Measurements from ENCODE around the gene CCNY. TPM values are rescaled to one million over a fixed set of nuclear protein-coding genes. Genes with fewer than 3 reads are reported as not detected.

The CCNY gene
- total and polyA plus RNA-seq, 2 of the 13 experiments (the other 11 are each of a cell fraction or from before 2014, with no cell fraction given), result 48.2 to 54.7 TPM

DNA sequence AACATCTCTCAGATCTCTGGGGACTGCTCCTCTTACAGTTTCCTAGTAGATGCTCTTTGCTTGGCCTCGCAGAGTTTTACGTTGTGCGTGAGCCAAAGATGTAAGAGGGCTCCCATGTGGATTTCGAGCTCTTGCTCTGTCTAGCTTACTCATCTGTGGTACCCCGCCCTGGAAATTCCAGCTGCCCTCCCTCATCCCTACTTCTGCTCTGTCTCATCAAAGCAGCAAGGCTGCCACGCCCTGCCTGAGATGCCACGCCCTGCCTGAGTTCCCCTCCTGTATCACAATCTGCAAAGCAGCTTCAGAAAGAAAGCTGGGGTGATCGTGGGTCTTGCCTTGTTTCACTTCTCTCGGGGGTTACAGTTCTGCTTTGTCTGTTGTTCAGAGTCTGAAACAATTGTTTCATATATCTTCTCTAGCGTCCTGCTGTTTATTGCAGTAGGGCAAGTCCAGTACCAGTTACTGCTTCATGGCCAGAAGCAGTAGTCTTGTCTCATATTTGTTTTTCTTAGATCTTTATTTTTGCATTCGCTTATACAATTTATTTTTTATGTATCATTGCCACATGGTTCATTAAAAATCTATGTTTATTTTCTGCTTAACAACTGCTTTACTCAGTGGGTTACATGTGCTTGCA lies 36.1 kb upstream of the CCNY start:
- ATAC-seq (no peak), FAIRE-seq (no peak), DNase-seq (ENCODE audit: low spot score) (no peak)
- Histone ChIP-seq H3K4me3 (replicated peaks in 1 of 3; ENCODE audit: insufficient read depth in 1 of 3, low read depth in 2 of 3, low read length in 3 of 3) (no peak overlapping the region), H3K9me3 (ENCODE audit: low read length) (no peaks in the 10 kb centered on the region), H3K27ac (ENCODE audit: extremely low read length, insufficient read depth, low read length) (no peak overlapping the region), H3K36me3 (replicated peaks in 1 of 2; ENCODE audit: control insufficient read depth in 1 of 2, insufficient read depth in 2 of 2, low read length in 2 of 2) (no peaks in the 10 kb centered on the region), H4K20me1 (ENCODE audit: insufficient read depth, low read length) (no peaks in the 10 kb centered on the region), H3K9ac (ENCODE audit: insufficient read depth, low read depth, low read length) (no peak overlapping the region), H2AFZ (ENCODE audit: low read length) (no peak overlapping the region), H3K79me2 (ENCODE audit: insufficient read depth, low read length) (no peaks in the 10 kb centered on the region), H3K4me1 (ENCODE audit: insufficient read depth, low read length) (no peaks in the 10 kb centered on the region), H3K27me3 (ENCODE audit: control insufficient read depth in 1 of 2, insufficient read depth in 2 of 2, low read length in 2 of 2) (no peaks in the 10 kb centered on the region), H3K4me2 (ENCODE audit: low read depth, low read length) (no peak overlapping the region)
- intact Hi-C loops (cut with micrococcal nuclease; ENCODE audit: unreplicated experiment) (no loop called here), in situ Hi-C loops (cut with HindIII; ENCODE audit: extremely low pct_ligation_motif_present, low pct_unique_long_range_greater_than_20kb) (no loop called here)
- WGBS (ENCODE audit: low lambda C conversion rate), result 7% methylated on average over 11 of the region's 11 CpGs
- ChIA-PET POLR2A (interaction anchor here (1.0 kb wide), 1 partner anchor 32 kb away, joined by 3 read pairs; no protein-coding TSS in a partner anchor), CTCF (ENCODE audit: low intra/inter-chr PET ratio, low total read pairs) (no interaction called here)
- no TSS peak for BruUV-seq (replicated peaks)
- TF ChIP-seq ZNF569 (CRISPR knock-in tag; IDR thresholded peaks at IDR 0.05; ENCODE audit: borderline replicate concordance) (no peak), ZBTB7B (CRISPR knock-in tag; IDR thresholded peaks at IDR 0.05) (no peak), KAT2B (IDR thresholded peaks at IDR 0.05; ENCODE audit: borderline replicate concordance, low read depth, low read length) (no peak), SALL2 (CRISPR knock-in tag; IDR thresholded peaks at IDR 0.05) (no peak), HMG20B (CRISPR knock-in tag; conservative IDR thresholded peaks at IDR 0.05) (no peak), ZNF746 (CRISPR knock-in tag; IDR thresholded peaks at IDR 0.05) (no peak)
- TF ChIP-seq, protein P1, sequence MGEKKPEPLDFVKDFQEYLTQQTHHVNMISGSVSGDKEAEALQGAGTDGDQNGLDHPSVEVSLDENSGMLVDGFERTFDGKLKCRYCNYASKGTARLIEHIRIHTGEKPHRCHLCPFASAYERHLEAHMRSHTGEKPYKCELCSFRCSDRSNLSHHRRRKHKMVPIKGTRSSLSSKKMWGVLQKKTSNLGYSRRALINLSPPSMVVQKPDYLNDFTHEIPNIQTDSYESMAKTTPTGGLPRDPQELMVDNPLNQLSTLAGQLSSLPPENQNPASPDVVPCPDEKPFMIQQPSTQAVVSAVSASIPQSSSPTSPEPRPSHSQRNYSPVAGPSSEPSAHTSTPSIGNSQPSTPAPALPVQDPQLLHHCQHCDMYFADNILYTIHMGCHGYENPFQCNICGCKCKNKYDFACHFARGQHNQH (CRISPR knock-in tag; IDR thresholded peaks at IDR 0.05), result no peak

DNA sequence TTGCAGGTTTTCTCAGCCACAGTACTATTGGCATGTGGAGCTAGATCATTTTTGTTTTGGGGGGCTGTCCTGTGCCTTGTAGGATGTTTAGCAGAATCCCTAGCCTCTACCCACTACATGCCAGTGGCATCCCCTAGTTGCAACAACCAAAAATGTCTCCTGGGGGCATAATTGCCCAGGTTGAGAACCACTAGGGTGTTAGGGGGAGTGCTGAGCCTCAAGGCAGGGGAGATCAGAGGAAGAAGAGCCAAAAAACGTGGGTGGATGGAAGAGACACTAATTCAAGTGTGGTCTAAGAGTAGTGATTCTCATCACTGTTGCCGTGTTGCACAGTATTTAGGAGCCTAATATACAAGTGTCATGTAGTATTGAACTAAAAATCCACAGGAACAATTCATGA lies 31.7 kb upstream of the CCNY start:
- DNase-seq (ENCODE audit: low spot score), result no peak
- 3% methylated on average over 2 of the region's 2 CpGs for WGBS (ENCODE audit: low lambda C conversion rate)
- H3K27me3 ChIP-seq (ENCODE audit: control insufficient read depth in 1 of 2, insufficient read depth in 2 of 2, low read length in 2 of 2), result peaks cover 0 to 6% of the 10 kb centered on the region in 2 experiments; a peak in 2 of 5 replicates
- no TSS peak for BruUV-seq (replicated peaks)
- H3K4me1 ChIP-seq (ENCODE audit: insufficient read depth, low read length), result peaks cover 24% of the 10 kb centered on the region
- H3K9me3 ChIP-seq (ENCODE audit: low read length), result no peaks in the 10 kb centered on the region
- H3K9ac ChIP-seq (ENCODE audit: insufficient read depth, low read depth, low read length), result no peak overlapping the region
- POLR2A ChIA-PET, result no interaction called here
- in situ Hi-C loops (cut with HindIII; ENCODE audit: extremely low pct_ligation_motif_present, low pct_unique_long_range_greater_than_20kb), result no loop called here
- H3K36me3 ChIP-seq (replicated peaks in 1 of 2; ENCODE audit: control insufficient read depth in 1 of 2, insufficient read depth in 2 of 2, low read length in 2 of 2), result no peaks in the 10 kb centered on the region
- 0 out of 3 replicates have a peak, but pooled peaks have one; percentile 21 for ATAC-seq
- H3K79me2 ChIP-seq (ENCODE audit: insufficient read depth, low read length), result no peaks in the 10 kb centered on the region
- H2AFZ ChIP-seq (ENCODE audit: low read length), result no peak overlapping the region
- H3K27ac ChIP-seq (ENCODE audit: extremely low read length, insufficient read depth, low read length), result no peak overlapping the region
- CTCF ChIA-PET (ENCODE audit: low intra/inter-chr PET ratio, low total read pairs), result no interaction called here
- no peak overlapping the region for H3K4me2 ChIP-seq (ENCODE audit: low read depth, low read length)
- FAIRE-seq, result no peak
- no peak overlapping the region for H3K4me3 ChIP-seq (replicated peaks in 1 of 3; ENCODE audit: insufficient read depth in 1 of 3, low read depth in 2 of 3, low read length in 3 of 3)
- no peaks in the 10 kb centered on the region for H4K20me1 ChIP-seq (ENCODE audit: insufficient read depth, low read length)
- intact Hi-C loops (cut with micrococcal nuclease; ENCODE audit: unreplicated experiment), result no loop called here
- TF ChIP-seq, protein P2, sequence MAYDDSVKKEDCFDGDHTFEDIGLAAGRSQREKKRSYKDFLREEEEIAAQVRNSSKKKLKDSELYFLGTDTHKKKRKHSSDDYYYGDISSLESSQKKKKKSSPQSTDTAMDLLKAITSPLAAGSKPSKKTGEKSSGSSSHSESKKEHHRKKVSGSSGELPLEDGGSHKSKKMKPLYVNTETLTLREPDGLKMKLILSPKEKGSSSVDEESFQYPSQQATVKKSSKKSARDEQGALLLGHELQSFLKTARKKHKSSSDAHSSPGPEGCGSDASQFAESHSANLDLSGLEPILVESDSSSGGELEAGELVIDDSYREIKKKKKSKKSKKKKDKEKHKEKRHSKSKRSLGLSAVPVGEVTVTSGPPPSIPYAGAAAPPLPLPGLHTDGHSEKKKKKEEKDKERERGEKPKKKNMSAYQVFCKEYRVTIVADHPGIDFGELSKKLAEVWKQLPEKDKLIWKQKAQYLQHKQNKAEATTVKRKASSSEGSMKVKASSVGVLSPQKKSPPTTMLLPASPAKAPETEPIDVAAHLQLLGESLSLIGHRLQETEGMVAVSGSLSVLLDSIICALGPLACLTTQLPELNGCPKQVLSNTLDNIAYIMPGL (CRISPR knock-in tag; IDR thresholded peaks at IDR 0.05; ENCODE audit: borderline replicate concordance in 1 of 2, low read depth in 1 of 2), result no peak
- TF ChIP-seq, protein P3, sequence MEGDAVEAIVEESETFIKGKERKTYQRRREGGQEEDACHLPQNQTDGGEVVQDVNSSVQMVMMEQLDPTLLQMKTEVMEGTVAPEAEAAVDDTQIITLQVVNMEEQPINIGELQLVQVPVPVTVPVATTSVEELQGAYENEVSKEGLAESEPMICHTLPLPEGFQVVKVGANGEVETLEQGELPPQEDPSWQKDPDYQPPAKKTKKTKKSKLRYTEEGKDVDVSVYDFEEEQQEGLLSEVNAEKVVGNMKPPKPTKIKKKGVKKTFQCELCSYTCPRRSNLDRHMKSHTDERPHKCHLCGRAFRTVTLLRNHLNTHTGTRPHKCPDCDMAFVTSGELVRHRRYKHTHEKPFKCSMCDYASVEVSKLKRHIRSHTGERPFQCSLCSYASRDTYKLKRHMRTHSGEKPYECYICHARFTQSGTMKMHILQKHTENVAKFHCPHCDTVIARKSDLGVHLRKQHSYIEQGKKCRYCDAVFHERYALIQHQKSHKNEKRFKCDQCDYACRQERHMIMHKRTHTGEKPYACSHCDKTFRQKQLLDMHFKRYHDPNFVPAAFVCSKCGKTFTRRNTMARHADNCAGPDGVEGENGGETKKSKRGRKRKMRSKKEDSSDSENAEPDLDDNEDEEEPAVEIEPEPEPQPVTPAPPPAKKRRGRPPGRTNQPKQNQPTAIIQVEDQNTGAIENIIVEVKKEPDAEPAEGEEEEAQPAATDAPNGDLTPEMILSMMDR (CRISPR knock-in tag; IDR thresholded peaks at IDR 0.05), result peak; percentile 49
- TF ChIP-seq REL (CRISPR knock-in tag; conservative IDR thresholded peaks at IDR 0.05), result no peak
- no peak for TF ChIP-seq ZNF781 (CRISPR knock-in tag; IDR thresholded peaks at IDR 0.05; ENCODE audit: borderline replicate concordance, not compliant biosample characterization)
- TF ChIP-seq STAG1 (CRISPR knock-in tag; IDR thresholded peaks at IDR 0.05), result peak; percentile 66
- no peak for TF ChIP-seq MXI1 (IDR thresholded peaks at IDR 0.05; ENCODE audit: borderline replicate concordance, low read depth, low read length)
- TF ChIP-seq ZBTB3 (CRISPR knock-in tag; IDR thresholded peaks at IDR 0.05; ENCODE audit: borderline replicate concordance, low read depth), result no peak

Measured in HepG2 (cell line).